Heart right ventricle (tissue), 16 donors: ENCODE results near the gene SYCP2. TPM values are rescaled to one million over a fixed set of nuclear protein-coding genes. Genes with fewer than 3 reads are reported as not detected.

Source experiments
- ATAC-seq, 8 donors: fragments of 200-7000 bp; cut with Tn5 transposase; one replicate each; pipeline ENCODE4 v1.9.1; 2020; ENCODE audit warnings: mild to moderate bottlenecking in 8 of 8, moderate library complexity in 8 of 8, moderate number of reproducible peaks in 1 of 8
- DNase-seq, 2 donors: peaks; one replicate each; pipeline ENCODE4 v3.0.0-alpha.2; 2020
- H3K27ac ChIP-seq, 10 donors: fragments of 200-600 bp; sonication (generic) in 2 of 10; one replicate each; pipeline versions ENCODE4 v1.5.0 to v1.8.0; 2020 to 2022; ENCODE audit warnings: mild to moderate bottlenecking in 3 of 10
- H3K27me3 ChIP-seq, 7 donors: fragments of 200-600 bp; one replicate each; pipeline ENCODE4 v1.8.0; 2021 to 2022; ENCODE audit warnings: mild to moderate bottlenecking in 2 of 7
- H3K36me3 ChIP-seq, 9 donors: fragments of 200-600 bp; sonication (generic) in 1 of 9; one replicate each; pipeline versions ENCODE4 v1.5.0 to v1.8.0; 2020 to 2022; ENCODE audit warnings: mild to moderate bottlenecking in 2 of 9
- H3K4me1 ChIP-seq, 9 donors: fragments of 200-600 bp; sonication (generic) in 1 of 9; one replicate each; pipeline versions ENCODE4 v1.5.0 to v1.8.0; 2020 to 2022; ENCODE audit warnings: mild to moderate bottlenecking in 4 of 9
- H3K4me3 ChIP-seq, 10 donors: fragments of 200-600 bp; sonication (generic) in 2 of 10; one replicate each; pipeline versions ENCODE4 v1.5.0 to v1.8.0; 2020 to 2022; ENCODE audit warnings: mild to moderate bottlenecking in 7 of 10, moderate library complexity in 2 of 10
- H3K9me3 ChIP-seq, 11 donors: fragments of 200-600 bp in 10 of 11; sonication (generic) in 2 of 11; one replicate each; pipeline versions ENCODE4 v1.5.0 to v1.8.0; 2013 to 2022; ENCODE audit warnings: mild to moderate bottlenecking in 2 of 11, control low read depth in 1 of 11, moderate library complexity in 1 of 11
- WGBS, 2 donors: extraction: QIAGEN DNeasy Blood & Tissue Kit; methylation state at CpG; one replicate each; pipeline ENCODE4 v1.1.7; 2013; ENCODE audit warnings: inconsistent platforms in 1 of 2; 5-methylcytosine and 5-hydroxymethylcytosine counted together
- intact Hi-C, 10 donors: fragments of 100-400 bp; cut with DNase I; formaldehyde crosslinking; loops; one replicate each; pipeline versions ENCODE4 v1.11.1 to v1.14.2; 2022
- polyA plus RNA-seq, 2 donors: library from polyadenylated mRNA; stranded (reverse); fragments of 200-250 nt; gene quantifications; one replicate each; pipeline ENCODE4 v1.2.3, GENCODE V29; 2013
- total RNA-seq, 10 donors: library from RNA; stranded (reverse); fragmentation: NEBNext Ultra II Directional in 3 of 10; extraction: Animal tissue kit (Norgen Biotek cat#: 25700) in 3 of 10; gene quantifications; one replicate each; pipeline versions ENCODE4 v1.2.1 to v1.2.4, GENCODE V29; 2021 to 2023
- TF ChIP-seq, protein P1 (sequence below), 9 donors: fragments of 200-600 bp; sonication (generic) in 2 of 9; IDR thresholded peaks; one replicate each; pipeline versions ENCODE4 v1.5.0 to v1.8.0; 2021 to 2022; ENCODE audit warnings: antibody characterized with exemption in 9 of 9, mild to moderate bottlenecking in 5 of 9, moderate library complexity in 1 of 9
- donor health status: Arrhythmogenic right ventricular cardiomyopathy.
- donor health status: ischemic (EF 13 %, LVEDD 7.1; RV severe dilation, severe dysfunction).
- donor health status: healthy with polysubstance abuse.
- donor health status: DM: no; HTN: yes; CAD: no.
- donor health status: DM: no; HTN: no; CAD: no.
- donor health status: ischemic (EF 25% LVEDD 6.9; RV normal size, moderate dysfunction).
- donor health status: ischemic (EF 25% LVEDD 5.7; RV mildly dilated, moderate dysfunction).
- donor health status: healthy.
- donor health status: DM: yes; HTN: yes; CAD: no.
- donor health status: Ischemic cardiomyopathy.
- donor health status: ischemic (EF 35%, LVEDD 5.7; RV mildly dilated, moderate dysfunction).
- donor health status: nonischemic (EF 11% LVEDD 7.7; RV severe dilation, severe dysfunction).
- donor health status: DM: yes; HTN: yes; CAD: no.
- donor health status: PGD.
- donor health status: ischemic (EF 29% LVEDD 5.4; RV normal size, mild dysfunction).
- donor health status: nonischemic (EF 23%, LVEDD 6.1; RV moderate dilation, normal function).

Gene SYCP2
- total and polyA plus RNA-seq, 12 donors = 0.45 to 7.5 (median 0.93) TPM

DNA sequence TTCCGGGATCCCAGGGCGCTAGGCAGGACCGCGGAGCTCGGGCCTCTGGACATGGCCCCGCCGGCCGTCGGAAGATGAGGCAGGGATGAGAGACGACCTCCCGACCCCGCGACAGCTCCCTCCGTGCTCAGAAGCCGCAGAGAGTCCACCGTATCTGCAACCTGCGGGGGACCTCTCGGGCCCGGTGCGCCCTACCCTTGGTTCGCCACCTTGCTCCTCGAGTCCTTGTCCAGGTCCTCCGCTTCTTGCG, 6.4 kb upstream of the SYCP2 start:
- Histone ChIP-seq H3K27me3 (no peaks in the 10 kb centered on the region), H3K4me3 (peak overlapping the region; percentile 58 to 86 (median 76)), H3K9me3 (no peaks in the 10 kb centered on the region), H3K36me3 (peaks cover 0 to 34% (median 20%) of the 10 kb centered on the region in 9 donors), H3K4me1 (peaks cover 9 to 69% (median 60%) of the 10 kb centered on the region in 9 donors), H3K27ac (peak overlapping the region; percentile 82 to 100 (median 96))
- intact Hi-C loops = loop anchor here in 4 of 10 donors (5.0 to 10.0 kb wide), 3 partner anchors 95 to 155 kb away; no protein-coding TSS in a partner anchor
- ATAC-seq (peak in 6 of 8 donors; percentile 2 to 41 (median 23)), DNase-seq (peak in 1 of 2 donors; percentile 58)
- WGBS, 2 donors = 0 to 2% methylated on average over 24 of the region's 24 CpGs
- TF ChIP-seq, protein P1, sequence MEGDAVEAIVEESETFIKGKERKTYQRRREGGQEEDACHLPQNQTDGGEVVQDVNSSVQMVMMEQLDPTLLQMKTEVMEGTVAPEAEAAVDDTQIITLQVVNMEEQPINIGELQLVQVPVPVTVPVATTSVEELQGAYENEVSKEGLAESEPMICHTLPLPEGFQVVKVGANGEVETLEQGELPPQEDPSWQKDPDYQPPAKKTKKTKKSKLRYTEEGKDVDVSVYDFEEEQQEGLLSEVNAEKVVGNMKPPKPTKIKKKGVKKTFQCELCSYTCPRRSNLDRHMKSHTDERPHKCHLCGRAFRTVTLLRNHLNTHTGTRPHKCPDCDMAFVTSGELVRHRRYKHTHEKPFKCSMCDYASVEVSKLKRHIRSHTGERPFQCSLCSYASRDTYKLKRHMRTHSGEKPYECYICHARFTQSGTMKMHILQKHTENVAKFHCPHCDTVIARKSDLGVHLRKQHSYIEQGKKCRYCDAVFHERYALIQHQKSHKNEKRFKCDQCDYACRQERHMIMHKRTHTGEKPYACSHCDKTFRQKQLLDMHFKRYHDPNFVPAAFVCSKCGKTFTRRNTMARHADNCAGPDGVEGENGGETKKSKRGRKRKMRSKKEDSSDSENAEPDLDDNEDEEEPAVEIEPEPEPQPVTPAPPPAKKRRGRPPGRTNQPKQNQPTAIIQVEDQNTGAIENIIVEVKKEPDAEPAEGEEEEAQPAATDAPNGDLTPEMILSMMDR (IDR thresholded peaks at IDR 0.05) = no peak

DNA sequence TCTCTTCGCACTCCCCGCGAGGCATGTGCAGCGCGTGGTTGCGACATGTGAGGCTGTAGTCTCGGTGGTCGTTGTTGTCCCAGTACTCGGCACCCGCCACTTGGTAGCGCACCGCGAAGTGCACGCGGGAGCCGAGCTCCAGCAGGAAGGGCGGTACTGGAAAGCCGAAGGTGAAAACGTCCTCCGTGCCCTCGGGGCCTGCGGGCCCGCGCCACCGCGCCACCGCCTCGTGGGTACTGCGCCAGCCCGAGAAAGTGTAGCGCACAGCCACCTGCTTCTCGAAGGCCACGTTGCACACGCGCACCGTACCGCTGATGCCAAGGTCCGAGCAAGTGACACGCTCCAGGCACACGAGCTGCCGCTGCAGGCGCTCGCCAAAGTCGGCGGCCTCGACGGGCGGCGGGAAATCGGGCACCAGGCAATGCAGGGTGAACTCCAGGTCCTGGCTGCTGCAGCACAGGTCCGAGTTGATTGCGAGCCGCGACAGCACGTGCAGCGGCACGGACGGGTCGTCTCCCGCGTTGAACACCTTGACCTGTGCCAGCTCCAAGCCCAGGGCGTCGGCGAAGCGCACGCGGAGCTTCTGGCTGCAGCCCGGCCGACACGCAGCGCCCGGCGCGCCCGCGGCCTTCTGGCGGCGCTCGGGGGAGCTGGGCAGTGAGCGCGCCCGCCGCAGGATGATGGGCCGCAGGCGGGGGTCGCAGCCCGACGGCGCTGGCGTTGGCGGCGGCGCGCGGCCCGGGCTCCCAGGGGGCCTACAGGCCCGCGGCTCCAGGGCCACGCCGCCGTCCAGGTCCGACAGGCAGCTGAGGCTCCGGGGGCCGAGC, 5.8 kb upstream of the SYCP2 start:
- H3K27ac ChIP-seq = peak overlapping the region; percentile 82 to 100 (median 96)

DNA sequence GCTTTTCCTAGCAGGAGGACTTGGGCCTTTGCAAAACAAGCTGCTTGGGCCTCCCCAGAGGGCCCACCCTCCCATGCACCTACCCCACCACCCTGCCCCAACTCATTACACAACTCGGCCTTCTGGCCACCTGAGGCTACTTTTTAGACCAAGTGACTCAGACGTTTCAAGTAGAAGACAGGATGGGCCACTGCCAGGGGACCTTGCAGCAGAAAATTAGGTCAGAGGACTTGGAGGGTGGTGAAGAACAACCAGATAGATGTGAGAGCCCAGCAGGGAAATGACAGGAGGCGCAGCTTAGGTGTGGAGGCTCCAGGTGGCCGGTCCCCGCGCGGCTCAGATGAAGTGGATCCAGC, 5.2 kb upstream of the SYCP2 start:
- Histone ChIP-seq H3K9me3 (no peaks in the 10 kb centered on the region), H3K36me3 (peaks cover 0 to 23% (median 9%) of the 10 kb centered on the region in 9 donors), H3K27me3 (no peaks in the 10 kb centered on the region), H3K4me3 (peak overlapping the region in 8 of 10 donors; percentile 1 to 86 (median 78)), H3K4me1 (peaks cover 9 to 69% (median 60%) of the 10 kb centered on the region in 9 donors), H3K27ac (peak overlapping the region; percentile 8 to 100 (median 96))
- intact Hi-C loops = loop anchor here in 1 of 10 donors (10.0 kb wide), 1 partner anchor 154 kb away; no protein-coding TSS in a partner anchor
- TF ChIP-seq, protein P1 (IDR thresholded peaks at IDR 0.05) = no peak
- WGBS, 2 donors = 71 to 72% methylated on average over 7 of the region's 7 CpGs
- DNase-seq (peak; percentile 28 to 40), ATAC-seq (peak in 3 of 8 donors; percentile 2 to 31 (median 6))

More for the DNA sequence above, 5.8 kb upstream of the SYCP2 start:
- peaks cover 0 to 29% (median 15%) of the 10 kb centered on the region in 9 donors for H3K36me3 ChIP-seq
- intact Hi-C loops = loop anchor here in 1 of 10 donors (10.0 kb wide), 1 partner anchor 154 kb away; no protein-coding TSS in a partner anchor
- DNase-seq (peak; percentile 7 to 30), ATAC-seq (peak in 3 of 8 donors; percentile 11 to 54 (median 26))
- TF ChIP-seq, protein P1 (IDR thresholded peaks at IDR 0.05) = no peak
- no peaks in the 10 kb centered on the region for H3K9me3 ChIP-seq
- H3K4me1 ChIP-seq = peaks cover 9 to 64% (median 60%) of the 10 kb centered on the region in 9 donors
- WGBS, 2 donors = 42 to 48% methylated on average over 86 to 104 of the region's 104 CpGs
- no peaks in the 10 kb centered on the region for H3K27me3 ChIP-seq
- peak overlapping the region; percentile 58 to 86 (median 76) for H3K4me3 ChIP-seq

DNA sequence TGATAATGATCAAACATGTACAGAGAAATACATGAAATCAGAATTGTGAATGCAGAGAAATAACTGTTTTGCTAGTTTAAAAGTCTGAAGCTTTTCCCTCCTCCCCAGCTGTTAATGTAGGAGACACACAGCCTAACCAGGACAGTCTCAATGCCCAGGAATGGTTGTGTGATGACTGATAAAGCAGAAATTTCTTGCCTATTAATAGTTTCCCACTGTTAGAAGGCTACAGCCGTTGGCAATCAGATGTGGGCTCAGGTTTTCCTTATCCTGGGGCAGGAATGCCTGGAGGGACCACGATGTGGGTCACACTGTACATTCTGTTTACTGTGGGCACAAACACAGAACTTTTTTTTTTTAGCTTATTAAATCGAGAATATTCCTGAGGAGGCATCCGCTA, 4.8 kb upstream of the SYCP2 start:
- Histone ChIP-seq H3K36me3 (peaks cover 0 to 18% (median 5%) of the 10 kb centered on the region in 9 donors), H3K4me1 (peaks cover 9 to 73% (median 63%) of the 10 kb centered on the region in 9 donors)
- intact Hi-C loops = loop anchor here in 1 of 10 donors (10.0 kb wide), 1 partner anchor 153 kb away; no protein-coding TSS in a partner anchor

More for the DNA sequence above, 4.8 kb upstream of the SYCP2 start:
- Histone ChIP-seq H3K27me3 (no peaks in the 10 kb centered on the region), H3K9me3 (no peaks in the 10 kb centered on the region), H3K4me3 (peak overlapping the region in 8 of 10 donors; percentile 1 to 86 (median 78)), H3K27ac (peak overlapping the region; percentile 8 to 100 (median 96))
- DNase-seq = peak in 1 of 2 donors; percentile 7
- 39 to 51% methylated on average over 4 of the region's 4 CpGs for WGBS, 2 donors
- no peak for ATAC-seq
- TF ChIP-seq, protein P1 (IDR thresholded peaks at IDR 0.05) = no peak
